Upper lobe of right lung (tissue), 1 donor: Measurements from ENCODE around the gene U2AF2. TPM values are rescaled to one million over a fixed set of nuclear protein-coding genes. Genes with fewer than 3 reads are reported as not detected.

ENCODE experiments used
- ATAC-seq: fragments of 200-7000 bp; cut with Tn5 transposase; one replicate; pipeline ENCODE4 v1.9.1; 2020; ENCODE audit warnings: mild to moderate bottlenecking, moderate library complexity
- DNase-seq: peaks from one replicate; pipeline ENCODE4 v3.0.0-alpha.2; 2020
- H3K27ac ChIP-seq: fragments of 200-600 bp; one replicate; pipeline ENCODE4 v1.8.0; 2022
- H3K27me3 ChIP-seq: fragments of 200-600 bp; one replicate; pipeline ENCODE4 v1.8.0; 2022; ENCODE audit warnings: mild to moderate bottlenecking
- H3K36me3 ChIP-seq: fragments of 200-600 bp; one replicate; pipeline ENCODE4 v1.8.0; 2022
- H3K4me1 ChIP-seq: fragments of 200-600 bp; one replicate; pipeline ENCODE4 v1.8.0; 2022
- H3K4me3 ChIP-seq: fragments of 200-600 bp; one replicate; pipeline ENCODE4 v1.8.0; 2022; ENCODE audit warnings: mild to moderate bottlenecking
- H3K9me3 ChIP-seq: fragments of 200-600 bp; one replicate; pipeline ENCODE4 v1.8.0; 2022
- intact Hi-C: fragments of 100-400 bp; cut with DNase I; formaldehyde crosslinking; loops from one replicate; pipeline ENCODE4 v1.11.0; 2022
- total RNA-seq: library from RNA; stranded (reverse); fragmentation: NEBNext Ultra II Directional; extraction: Animal tissue kit (Norgen Biotek cat#: 25700); gene quantifications from one replicate; pipeline ENCODE4 v1.2.1, GENCODE V29; 2021
- TF ChIP-seq, protein P1 (sequence below): fragments of 200-600 bp; IDR thresholded peaks from one replicate; pipeline ENCODE4 v1.8.0; 2022; ENCODE audit warnings: antibody characterized with exemption
- donor health status: DM: no; HTN: yes; CAD: no; lungs with severe emphysema.

U2AF2 gene
- total RNA-seq, 1 donor from 2014 or later = 142 TPM

- H3K36me3 ChIP-seq = peaks cover 83% of the 10 kb centered on the region
- no peaks in the 10 kb centered on the region for H3K27me3 ChIP-seq
- DNase-seq (no peak), ATAC-seq (no peak)
- H3K4me1 ChIP-seq = peaks cover 7% of the 10 kb centered on the region
- no peak overlapping the region for H3K4me3 ChIP-seq
- intact Hi-C loops = no loop called here
- no peak overlapping the region for H3K27ac ChIP-seq
- no peaks in the 10 kb centered on the region for H3K9me3 ChIP-seq
- TF ChIP-seq, protein P1, sequence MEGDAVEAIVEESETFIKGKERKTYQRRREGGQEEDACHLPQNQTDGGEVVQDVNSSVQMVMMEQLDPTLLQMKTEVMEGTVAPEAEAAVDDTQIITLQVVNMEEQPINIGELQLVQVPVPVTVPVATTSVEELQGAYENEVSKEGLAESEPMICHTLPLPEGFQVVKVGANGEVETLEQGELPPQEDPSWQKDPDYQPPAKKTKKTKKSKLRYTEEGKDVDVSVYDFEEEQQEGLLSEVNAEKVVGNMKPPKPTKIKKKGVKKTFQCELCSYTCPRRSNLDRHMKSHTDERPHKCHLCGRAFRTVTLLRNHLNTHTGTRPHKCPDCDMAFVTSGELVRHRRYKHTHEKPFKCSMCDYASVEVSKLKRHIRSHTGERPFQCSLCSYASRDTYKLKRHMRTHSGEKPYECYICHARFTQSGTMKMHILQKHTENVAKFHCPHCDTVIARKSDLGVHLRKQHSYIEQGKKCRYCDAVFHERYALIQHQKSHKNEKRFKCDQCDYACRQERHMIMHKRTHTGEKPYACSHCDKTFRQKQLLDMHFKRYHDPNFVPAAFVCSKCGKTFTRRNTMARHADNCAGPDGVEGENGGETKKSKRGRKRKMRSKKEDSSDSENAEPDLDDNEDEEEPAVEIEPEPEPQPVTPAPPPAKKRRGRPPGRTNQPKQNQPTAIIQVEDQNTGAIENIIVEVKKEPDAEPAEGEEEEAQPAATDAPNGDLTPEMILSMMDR = no peak
These were observed 31.6 kb downstream of the U2AF2 start for GRCh38 chr19:55686311-55687050.

DNA sequence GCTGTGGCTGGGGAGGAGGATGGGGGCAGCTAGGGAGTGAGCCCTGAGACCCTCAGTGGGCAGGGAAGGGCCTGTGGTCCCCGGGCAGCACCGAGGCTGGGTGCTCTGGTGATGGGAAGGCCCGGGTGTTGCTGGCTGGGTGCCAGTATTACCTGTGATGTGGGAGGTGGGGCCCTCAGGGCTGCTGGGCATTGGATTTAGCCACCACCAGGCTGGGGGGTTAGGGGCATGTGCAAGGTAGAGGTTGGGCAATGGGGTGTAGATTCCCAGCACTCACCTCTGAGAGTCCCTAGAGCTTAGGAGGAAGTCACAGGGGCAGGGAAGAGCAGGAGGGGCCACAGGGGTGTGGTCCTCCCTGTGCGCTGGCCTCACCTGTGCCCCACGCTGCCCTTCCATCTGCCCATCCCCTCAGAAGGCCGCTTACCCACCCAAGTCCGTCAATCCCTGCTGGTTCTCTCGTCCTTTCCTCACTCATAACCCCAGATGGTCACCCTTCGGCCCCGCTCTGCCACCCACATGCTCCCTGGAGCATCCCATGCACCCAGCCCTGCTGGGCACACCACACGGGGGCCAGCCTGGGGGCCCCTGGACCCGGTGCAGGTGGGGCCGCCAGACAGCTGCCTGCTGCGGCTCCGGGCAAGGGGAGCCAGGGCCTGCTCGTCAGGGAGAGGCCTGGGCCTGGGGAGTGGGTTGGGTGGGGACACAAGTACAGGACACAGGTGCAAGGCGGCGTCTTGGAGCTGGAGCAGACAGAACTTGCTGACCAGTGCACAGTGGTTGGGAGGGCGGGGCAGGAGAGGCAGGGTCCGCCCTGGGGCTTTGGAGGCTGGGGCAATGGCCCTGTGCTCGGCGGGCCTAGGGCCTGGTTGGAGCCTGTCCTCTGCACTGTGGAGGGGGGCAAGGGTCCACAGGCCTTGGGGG, 32.7 kb downstream of the U2AF2 start:
- H3K4me3 ChIP-seq = no peak overlapping the region
- no peak for ATAC-seq
- H3K4me1 ChIP-seq = peaks cover 7% of the 10 kb centered on the region
- TF ChIP-seq, protein P1 = no peak
- H3K27me3 ChIP-seq = no peaks in the 10 kb centered on the region
- no peak overlapping the region for H3K27ac ChIP-seq
- DNase-seq = peak; percentile 57
- H3K36me3 ChIP-seq = peaks cover 82% of the 10 kb centered on the region
- intact Hi-C loops = no loop called here
- H3K9me3 ChIP-seq = no peaks in the 10 kb centered on the region

GRCh38 chr19:55688422-55689218, 33.8 kb downstream of the U2AF2 start:
- Histone ChIP-seq H3K36me3 (peaks cover 82% of the 10 kb centered on the region), H3K27me3 (no peaks in the 10 kb centered on the region), H3K27ac (no peak overlapping the region), H3K4me3 (no peak overlapping the region), H3K4me1 (peaks cover 7% of the 10 kb centered on the region), H3K9me3 (no peaks in the 10 kb centered on the region)
- peak; percentile 63 for DNase-seq
- no peak for ATAC-seq
- TF ChIP-seq, protein P1 = no peak
- intact Hi-C loops = no loop called here

DNA sequence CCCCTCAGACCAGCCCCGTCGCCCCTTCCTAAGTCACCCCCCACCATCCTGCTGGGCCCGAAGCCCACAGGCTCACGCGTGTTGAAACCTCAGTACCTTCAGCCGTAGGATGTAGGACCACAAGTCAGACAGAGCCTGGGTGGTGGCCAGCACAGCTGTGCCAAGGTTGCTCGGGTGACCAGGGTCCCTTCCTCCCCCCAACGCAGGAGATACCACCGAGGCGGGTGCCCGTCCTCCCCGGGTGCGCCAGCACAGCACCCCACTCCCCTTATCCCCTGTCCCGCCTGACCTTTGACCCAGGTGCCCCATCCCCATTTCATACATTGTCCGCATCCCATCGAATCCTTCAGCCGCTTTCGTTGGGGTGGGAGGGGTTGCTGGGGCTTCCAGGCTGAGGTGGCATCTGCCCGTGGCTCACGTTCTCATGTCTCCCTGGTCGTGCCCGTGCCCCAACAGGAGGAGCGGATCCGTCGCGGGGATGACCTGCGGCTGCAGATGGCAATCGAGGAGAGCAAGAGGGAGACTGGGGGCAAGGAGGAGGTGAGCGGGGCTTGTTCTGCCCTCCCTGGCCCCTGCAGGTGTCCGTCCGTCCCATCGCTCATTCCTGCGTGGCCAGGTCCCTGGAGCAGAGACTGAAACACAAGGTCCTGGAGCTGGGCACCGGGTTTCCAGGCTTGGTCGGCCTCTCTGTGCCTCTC, 34.7 kb downstream of the U2AF2 start:
- H3K36me3 ChIP-seq = peaks cover 84% of the 10 kb centered on the region
- peak; percentile 64 for DNase-seq

More for the DNA sequence above, 34.7 kb downstream of the U2AF2 start:
- H3K27me3 ChIP-seq = no peaks in the 10 kb centered on the region
- no peak overlapping the region for H3K4me3 ChIP-seq
- H3K9me3 ChIP-seq = no peaks in the 10 kb centered on the region
- H3K4me1 ChIP-seq = peaks cover 2% of the 10 kb centered on the region
- TF ChIP-seq, protein P1 = no peak
- no peak overlapping the region for H3K27ac ChIP-seq
- intact Hi-C loops = no loop called here
- no peak for ATAC-seq
